ENCODE results near the gene TEC. TPM values are rescaled to one million over a fixed set of nuclear protein-coding genes. Genes with fewer than 3 reads are reported as not detected.
A peak's percentile ranks its signal among the peaks of the same experiment; 100 is the strongest.
"Not testable (repeated sequence)": the region's sequence is repeated elsewhere in the genome, so short reads cannot be mapped to it uniquely, and the experiment has no call there.

TEC gene
- polyA plus RNA-seq, 1 donor: 4.6 TPM

- Histone ChIP-seq H3K4me1 (ENCODE audit: control insufficient read depth, insufficient read depth, low read length) (no peaks in the 10 kb centered on the region), H3K9me3 (ENCODE audit: control insufficient read depth, low read depth, low read length) (peaks cover 10% of the 10 kb centered on the region), H3K4me3 (ENCODE audit: low read length) (no peak overlapping the region), H3K36me3 (ENCODE audit: control insufficient read depth, insufficient read depth, low read length) (no peaks in the 10 kb centered on the region), H3K27me3 (ENCODE audit: control insufficient read depth, insufficient read depth, low read length) (no peaks in the 10 kb centered on the region), H3K27ac (ENCODE audit: low read length) (no peak overlapping the region)
- DNase-seq: no peak
- 80% methylated on average over 1 of the region's 2 CpGs for WGBS (ENCODE audit: insufficient coverage, low lambda C conversion rate)
Observed at GRCh38 chr4:48188390-48188789, 81.2 kb downstream of the TEC start.

- no peaks in the 10 kb centered on the region for H3K4me1 ChIP-seq (ENCODE audit: control insufficient read depth, insufficient read depth, low read length)
- H3K9me3 ChIP-seq (ENCODE audit: control insufficient read depth, low read depth, low read length): peaks cover 10% of the 10 kb centered on the region
- H3K27me3 ChIP-seq (ENCODE audit: control insufficient read depth, insufficient read depth, low read length): no peaks in the 10 kb centered on the region
- H3K27ac ChIP-seq (ENCODE audit: low read length): peak overlapping the region; percentile 5
- WGBS (ENCODE audit: insufficient coverage, low lambda C conversion rate): 0% methylated on average over 1 of the region's 2 CpGs
- H3K4me3 ChIP-seq (ENCODE audit: low read length): no peak overlapping the region
- no peaks in the 10 kb centered on the region for H3K36me3 ChIP-seq (ENCODE audit: control insufficient read depth, insufficient read depth, low read length)
- DNase-seq: peak; percentile 47 to 66
Observed at GRCh38 chr4:48187813-48188212, 81.8 kb downstream of the TEC start.

GRCh38 chr4:48187066-48187465 lies 82.6 kb downstream of the TEC start:
- not testable (repeated sequence) for H3K9me3 ChIP-seq (ENCODE audit: control insufficient read depth, low read depth, low read length); DNase-seq; H3K27ac ChIP-seq (ENCODE audit: low read length); H3K36me3 ChIP-seq (ENCODE audit: control insufficient read depth, insufficient read depth, low read length); H3K4me1 ChIP-seq (ENCODE audit: control insufficient read depth, insufficient read depth, low read length); H3K4me3 ChIP-seq (ENCODE audit: low read length); H3K27me3 ChIP-seq (ENCODE audit: control insufficient read depth, insufficient read depth, low read length)
- WGBS (ENCODE audit: insufficient coverage, low lambda C conversion rate): no CpG with 5 or more reads among the region's 5 CpGs

- H3K36me3 ChIP-seq (ENCODE audit: control insufficient read depth, insufficient read depth, low read length); H3K4me1 ChIP-seq (ENCODE audit: control insufficient read depth, insufficient read depth, low read length); DNase-seq; H3K9me3 ChIP-seq (ENCODE audit: control insufficient read depth, low read depth, low read length); H3K27ac ChIP-seq (ENCODE audit: low read length); H3K4me3 ChIP-seq (ENCODE audit: low read length); H3K27me3 ChIP-seq (ENCODE audit: control insufficient read depth, insufficient read depth, low read length): not testable (repeated sequence)
- no CpG with 5 or more reads among the region's 33 CpGs for whole genome bisulfite sequencing (ENCODE audit: insufficient coverage, low lambda C conversion rate)
Observed at GRCh38 chr4:48186394-48186793, 83.2 kb downstream of the TEC start.

- 100% methylated on average over 1 of the region's 3 CpGs for WGBS (ENCODE audit: insufficient coverage, low lambda C conversion rate)
- no peak overlapping the region for H3K4me3 ChIP-seq (ENCODE audit: low read length)
- no peaks in the 10 kb centered on the region for H3K27me3 ChIP-seq (ENCODE audit: control insufficient read depth, insufficient read depth, low read length)
- peaks cover 10% of the 10 kb centered on the region for H3K9me3 ChIP-seq (ENCODE audit: control insufficient read depth, low read depth, low read length)
- no peak overlapping the region for H3K27ac ChIP-seq (ENCODE audit: low read length)
- DNase-seq: no peak
- H3K36me3 ChIP-seq (ENCODE audit: control insufficient read depth, insufficient read depth, low read length): no peaks in the 10 kb centered on the region
- no peaks in the 10 kb centered on the region for H3K4me1 ChIP-seq (ENCODE audit: control insufficient read depth, insufficient read depth, low read length)
Observed at GRCh38 chr4:48184882-48185281, 84.8 kb downstream of the TEC start.

- H3K4me1 ChIP-seq (ENCODE audit: control insufficient read depth, insufficient read depth, low read length): no peaks in the 10 kb centered on the region
- H3K27me3 ChIP-seq (ENCODE audit: control insufficient read depth, insufficient read depth, low read length): no peaks in the 10 kb centered on the region
- no peaks in the 10 kb centered on the region for H3K9me3 ChIP-seq (ENCODE audit: control insufficient read depth, low read depth, low read length)
- DNase-seq: no peak
- no peak overlapping the region for H3K4me3 ChIP-seq (ENCODE audit: low read length)
- H3K36me3 ChIP-seq (ENCODE audit: control insufficient read depth, insufficient read depth, low read length): no peaks in the 10 kb centered on the region
- no peak overlapping the region for H3K27ac ChIP-seq (ENCODE audit: low read length)
Observed at GRCh38 chr4:48180234-48180633, 89.4 kb downstream of the TEC start.

GRCh38 chr4:48178931-48179330 lies 90.7 kb downstream of the TEC start:
- DNase-seq: no peak
- Histone ChIP-seq H3K36me3 (ENCODE audit: control insufficient read depth, insufficient read depth, low read length) (no peaks in the 10 kb centered on the region), H3K27ac (ENCODE audit: low read length) (no peak overlapping the region), H3K27me3 (ENCODE audit: control insufficient read depth, insufficient read depth, low read length) (no peaks in the 10 kb centered on the region), H3K4me3 (ENCODE audit: low read length) (no peak overlapping the region), H3K9me3 (ENCODE audit: control insufficient read depth, low read depth, low read length) (no peaks in the 10 kb centered on the region), H3K4me1 (ENCODE audit: control insufficient read depth, insufficient read depth, low read length) (no peaks in the 10 kb centered on the region)
- 73% methylated on average over 3 of the region's 4 CpGs for WGBS (ENCODE audit: insufficient coverage, low lambda C conversion rate)

- Histone ChIP-seq H3K4me3 (ENCODE audit: low read length) (no peak overlapping the region), H3K27ac (ENCODE audit: low read length) (no peak overlapping the region), H3K27me3 (ENCODE audit: control insufficient read depth, insufficient read depth, low read length) (no peaks in the 10 kb centered on the region), H3K9me3 (ENCODE audit: control insufficient read depth, low read depth, low read length) (no peaks in the 10 kb centered on the region), H3K4me1 (ENCODE audit: control insufficient read depth, insufficient read depth, low read length) (no peaks in the 10 kb centered on the region), H3K36me3 (ENCODE audit: control insufficient read depth, insufficient read depth, low read length) (no peaks in the 10 kb centered on the region)
- no peak for DNase-seq
Observed at GRCh38 chr4:48175806-48176205, 93.8 kb downstream of the TEC start.

GRCh38 chr4:48175328-48175727 lies 94.3 kb downstream of the TEC start:
- H3K36me3 ChIP-seq (ENCODE audit: control insufficient read depth, insufficient read depth, low read length): no peaks in the 10 kb centered on the region
- WGBS (ENCODE audit: insufficient coverage, low lambda C conversion rate): no CpG with 5 or more reads among the region's 7 CpGs

GRCh38 chr4:48173056-48173991 lies 96.3 kb downstream of the TEC start:
- no peaks in the 10 kb centered on the region for H3K27me3 ChIP-seq (ENCODE audit: control insufficient read depth, insufficient read depth, low read length)
- 58% methylated on average over 2 of the region's 6 CpGs for WGBS (ENCODE audit: insufficient coverage, low lambda C conversion rate)
- H3K4me1 ChIP-seq (ENCODE audit: control insufficient read depth, insufficient read depth, low read length): no peaks in the 10 kb centered on the region
- H3K4me3 ChIP-seq (ENCODE audit: low read length): no peak overlapping the region
- no peak overlapping the region for H3K27ac ChIP-seq (ENCODE audit: low read length)
- H3K36me3 ChIP-seq (ENCODE audit: control insufficient read depth, insufficient read depth, low read length): no peaks in the 10 kb centered on the region
- H3K9me3 ChIP-seq (ENCODE audit: control insufficient read depth, low read depth, low read length): no peaks in the 10 kb centered on the region
- no peak for DNase-seq

More at GRCh38 chr4:48175328-48175727, 94.3 kb downstream of the TEC start:
- H3K4me1 ChIP-seq (ENCODE audit: control insufficient read depth, insufficient read depth, low read length): no peaks in the 10 kb centered on the region
- no peaks in the 10 kb centered on the region for H3K9me3 ChIP-seq (ENCODE audit: control insufficient read depth, low read depth, low read length)
- H3K27ac ChIP-seq (ENCODE audit: low read length): no peak overlapping the region
- H3K4me3 ChIP-seq (ENCODE audit: low read length): no peak overlapping the region
- no peak for DNase-seq
- no peaks in the 10 kb centered on the region for H3K27me3 ChIP-seq (ENCODE audit: control insufficient read depth, insufficient read depth, low read length)

GRCh38 chr4:48172651-48173050 lies 97.0 kb downstream of the TEC start:
- DNase-seq: no peak
- Histone ChIP-seq H3K4me1 (ENCODE audit: control insufficient read depth, insufficient read depth, low read length) (no peaks in the 10 kb centered on the region), H3K9me3 (ENCODE audit: control insufficient read depth, low read depth, low read length) (no peaks in the 10 kb centered on the region), H3K27me3 (ENCODE audit: control insufficient read depth, insufficient read depth, low read length) (no peaks in the 10 kb centered on the region), H3K27ac (ENCODE audit: low read length) (no peak overlapping the region), H3K4me3 (ENCODE audit: low read length) (no peak overlapping the region), H3K36me3 (ENCODE audit: control insufficient read depth, insufficient read depth, low read length) (no peaks in the 10 kb centered on the region)
- WGBS (ENCODE audit: insufficient coverage, low lambda C conversion rate): 65% methylated on average over 3 of the region's 4 CpGs

Measured in large intestine (tissue), 3 donors.